H9 (cell line): ENCODE measurements around the gene RIPPLY2. TPM values are rescaled to one million over a fixed set of nuclear protein-coding genes. Genes with fewer than 3 reads are reported as not detected.

Experiments
- DNase-seq: peaks from one replicate; pipeline ENCODE4 v3.0.0-alpha.2; 2017
- H2AFZ ChIP-seq: one replicate; pipeline ENCODE4 v1.6.1; 2013; ENCODE audit warnings: mild to moderate bottlenecking, low read length, control low read depth, moderate library complexity
- H2AK5ac ChIP-seq: 2 replicates; pipeline ENCODE4 v1.6.1; 2013; ENCODE audit warnings: low read length, control low read depth, mixed read lengths; ENCODE audit not compliant: insufficient read length
- H2BK120ac ChIP-seq: one replicate; pipeline ENCODE4 v1.6.1; 2013; ENCODE audit warnings: low read depth, mild to moderate bottlenecking, low read length, control low read depth, inconsistent platforms; ENCODE audit not compliant: poor library complexity, severe bottlenecking
- H2BK12ac ChIP-seq: 2 replicates; pipeline ENCODE4 v1.6.1; 2013; ENCODE audit warnings: low read length, control low read depth, mixed read lengths, low read depth; ENCODE audit not compliant: insufficient read length
- H2BK15ac ChIP-seq: 2 replicates; pipeline ENCODE4 v1.6.1; 2013; ENCODE audit warnings: low read depth, low read length, control low read depth
- H2BK20ac ChIP-seq: one replicate; pipeline ENCODE4 v1.6.1; 2013; ENCODE audit warnings: low read depth, mild to moderate bottlenecking, low read length, control low read depth, inconsistent platforms; ENCODE audit not compliant: poor library complexity, severe bottlenecking
- H2BK5ac ChIP-seq: 2 replicates; pipeline ENCODE4 v1.6.1; 2013; ENCODE audit warnings: low read length, control low read depth, mixed read lengths; ENCODE audit not compliant: insufficient read length
- H3K14ac ChIP-seq: 2 replicates; pipeline ENCODE4 v1.6.1; 2013; ENCODE audit warnings: low read length, control low read depth; ENCODE audit not compliant: insufficient read depth
- H3K18ac ChIP-seq: 2 replicates; pipeline ENCODE4 v1.6.1; 2013; ENCODE audit warnings: low read depth, mild to moderate bottlenecking, mixed read lengths, low read length, control low read depth; ENCODE audit not compliant: insufficient read length
- H3K23ac ChIP-seq: 2 replicates; pipeline ENCODE4 v1.6.1; 2013; ENCODE audit warnings: low read length, control low read depth, mixed read lengths, low read depth; ENCODE audit not compliant: insufficient read length
- H3K23me2 ChIP-seq: 2 replicates; pipeline ENCODE4 v1.6.1; 2013; ENCODE audit warnings: low read depth, mild to moderate bottlenecking, mixed read lengths, low read length, control low read depth; ENCODE audit not compliant: insufficient read length, poor library complexity, severe bottlenecking
- H3K27ac ChIP-seq: 2 replicates; pipeline ENCODE4 v1.5.1; 2013; ENCODE audit warnings: low read length, control low read depth, mixed read lengths, low read depth; ENCODE audit not compliant: insufficient read length
- H3K27me3 ChIP-seq: 2 replicates; pipeline ENCODE4 v1.6.1; 2013; ENCODE audit warnings: low read length, control low read depth, inconsistent platforms; ENCODE audit not compliant: insufficient read depth
- H3K4ac ChIP-seq: 2 replicates; pipeline ENCODE4 v1.6.1; 2013; ENCODE audit warnings: low read depth, mild to moderate bottlenecking, control low read depth, inconsistent platforms, low read length, moderate library complexity
- H3K4me1 ChIP-seq: 2 replicates; pipeline ENCODE4 v1.6.1; 2013; ENCODE audit warnings: low read length, control low read depth, inconsistent platforms; ENCODE audit not compliant: insufficient read depth
- H3K4me2 ChIP-seq: 2 replicates; pipeline ENCODE4 v1.6.1; 2013; ENCODE audit warnings: low read length, control low read depth, mixed read lengths; ENCODE audit not compliant: insufficient read length, insufficient read depth
- H3K56ac ChIP-seq: 2 replicates; pipeline ENCODE4 v1.6.1; 2013; ENCODE audit warnings: low read depth, mild to moderate bottlenecking, mixed read lengths, low read length, control low read depth; ENCODE audit not compliant: insufficient read length
- H3K79me1 ChIP-seq: 2 replicates; pipeline ENCODE4 v1.6.1; 2013; ENCODE audit warnings: low read depth, mild to moderate bottlenecking, moderate library complexity, low read length, control low read depth, inconsistent platforms; ENCODE audit not compliant: insufficient read depth, poor library complexity, severe bottlenecking
- H3K79me2 ChIP-seq: 2 replicates; pipeline ENCODE4 v1.6.1; 2013; ENCODE audit warnings: low read length, control low read depth, inconsistent platforms; ENCODE audit not compliant: insufficient read depth
- H3K9ac ChIP-seq: 2 replicates; pipeline ENCODE4 v1.6.1; 2013; ENCODE audit warnings: low read length, control low read depth, mixed read lengths; ENCODE audit not compliant: insufficient read length; ENCODE audit errors: extremely low read depth
- H3K9me3 ChIP-seq: one replicate; pipeline ENCODE4 v1.6.1; 2013; ENCODE audit warnings: low read depth, low read length, inconsistent platforms; ENCODE audit not compliant: control insufficient read depth
- H3T11ph ChIP-seq: one replicate; pipeline ENCODE4 v1.6.1; 2013; ENCODE audit warnings: mild to moderate bottlenecking, low read length, control low read depth, inconsistent platforms
- H4K20me1 ChIP-seq: one replicate; pipeline ENCODE4 v1.6.1; 2013; ENCODE audit not compliant: control insufficient read depth, insufficient read length, insufficient read depth
- H4K5ac ChIP-seq: 2 replicates; pipeline ENCODE4 v1.6.1; 2013; ENCODE audit warnings: low read depth, mild to moderate bottlenecking, mixed read lengths, low read length, control low read depth; ENCODE audit not compliant: insufficient read length
- H4K8ac ChIP-seq: replicated peaks from 2 replicates; pipeline ENCODE4 v1.6.1; 2013; ENCODE audit warnings: low read length, control low read depth, mixed read lengths, low read depth; ENCODE audit not compliant: insufficient read length
- H4K91ac ChIP-seq: 2 replicates; pipeline ENCODE4 v1.6.1; 2013; ENCODE audit warnings: low read depth, mild to moderate bottlenecking, moderate library complexity, mixed read lengths, low read length, control low read depth; ENCODE audit not compliant: insufficient read length
- H3K27ac Mint-ChIP-seq, 3 experiments: 2 replicates in 2 of 3; 3 replicates in 1 of 3; pipeline ENCODE4 v1.8.0; 2020 to 2021; ENCODE audit warnings: mixed read lengths in 3 of 3, mild to moderate bottlenecking in 1 of 3, moderate library complexity in 1 of 3
- H3K27me3 Mint-ChIP-seq: 2 replicates; pipeline ENCODE4 v1.8.0; 2021; ENCODE audit warnings: low read depth, mild to moderate bottlenecking, moderate library complexity, mixed read lengths
- H3K36me3 Mint-ChIP-seq, 3 experiments: 2 replicates in 2 of 3; 3 replicates in 1 of 3; pipeline ENCODE4 v1.8.0; 2020 to 2021; ENCODE audit warnings: low read depth in 3 of 3, mixed read lengths in 3 of 3; ENCODE audit not compliant: insufficient read depth in 1 of 3
- H3K4me1 Mint-ChIP-seq, 2 experiments: 2 replicates each; pipeline ENCODE4 v1.8.0; 2020; ENCODE audit warnings: mixed read lengths in 2 of 2
- H3K4me3 Mint-ChIP-seq, 2 experiments: 2 replicates in 1 of 2; 3 replicates in 1 of 2; pipeline ENCODE4 v1.8.0; 2020 to 2021; ENCODE audit warnings: mild to moderate bottlenecking in 2 of 2, mixed read lengths in 2 of 2, moderate library complexity in 1 of 2
- H3K9me3 Mint-ChIP-seq, 2 experiments: 2 replicates in 1 of 2; 3 replicates in 1 of 2; pipeline ENCODE4 v1.8.0; 2020; ENCODE audit warnings: mild to moderate bottlenecking in 2 of 2, mixed read lengths in 2 of 2, moderate library complexity in 1 of 2
- WGBS: extraction: QIAGEN DNeasy Blood & Tissue Kit; methylation state at CpG from one replicate; pipeline ENCODE4 v1.1.7; 2013; ENCODE audit warnings: missing lambda C conversion rate, low lambda C conversion rate, mixed read lengths; ENCODE audit not compliant: insufficient read length; ENCODE audit errors: extremely low coverage; 5-methylcytosine and 5-hydroxymethylcytosine counted together
- total RNA-seq: library from RNA; stranded (reverse); gene quantifications from 2 replicates; pipeline ENCODE4 v1.2.1, GENCODE V29; 2021
- TF ChIP-seq, protein P1 (sequence below): fragments of 200-600 bp; sonication (generic); conservative IDR thresholded peaks from 3 replicates; pipeline ENCODE4 v1.8.0; 2021; ENCODE audit warnings: antibody characterized with exemption, mild to moderate bottlenecking

The RIPPLY2 gene
- total RNA-seq, 1 experiment from 2014 or later = 0.90 TPM

DNA sequence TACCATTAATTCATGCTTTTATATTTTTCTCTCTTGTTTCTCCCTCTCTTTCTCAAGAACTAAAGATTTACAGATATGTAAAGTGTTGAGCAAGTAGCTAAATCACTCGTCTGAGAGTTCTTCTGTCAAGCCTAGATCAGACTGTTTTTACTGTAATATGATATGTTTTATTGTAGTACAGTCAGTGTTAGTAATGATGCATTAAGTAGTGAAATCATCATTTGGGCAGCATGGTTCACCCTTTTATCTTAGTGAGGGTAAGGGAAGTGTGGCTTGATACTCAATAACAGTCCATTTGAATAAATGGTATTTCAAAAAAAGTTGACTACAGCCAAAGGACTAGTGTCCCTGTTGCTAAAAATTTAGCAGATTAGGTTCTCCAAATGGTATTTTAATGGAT is 15.5 kb downstream of the RIPPLY2 start:
- no peak for DNase-seq
- Histone ChIP-seq H3K56ac (no peak overlapping the region), H3K27ac (no peak overlapping the region), H3K14ac (no peak overlapping the region), H3K23ac (no peak overlapping the region), H3K4me2 (no peak overlapping the region), H3K79me1 (no peaks in the 10 kb centered on the region), H2AK5ac (no peak overlapping the region), H4K91ac (no peak overlapping the region), H3K23me2 (no peaks in the 10 kb centered on the region), H3K9ac (no peak overlapping the region), H4K5ac (no peak overlapping the region), H3K18ac (no peak overlapping the region), H4K20me1 (no peaks in the 10 kb centered on the region), H2BK5ac (no peak overlapping the region), H4K8ac (no peak overlapping the region), H3T11ph (no peak overlapping the region), H3K79me2 (no peaks in the 10 kb centered on the region), H3K27me3 (no peaks in the 10 kb centered on the region), H2BK15ac (no peak overlapping the region), H3K9me3 (peaks cover 23% of the 10 kb centered on the region), H2BK12ac (no peak overlapping the region), H2BK20ac (no peak overlapping the region), H3K4me1 (no peaks in the 10 kb centered on the region), H2AFZ (no peak overlapping the region), H2BK120ac (no peak overlapping the region), H3K4ac (no peak overlapping the region)
- peaks cover 20% of the 10 kb centered on the region in 2 experiments for H3K9me3 Mint-ChIP-seq
- no peak overlapping the region for H3K27ac Mint-ChIP-seq
- TF ChIP-seq, protein P1, sequence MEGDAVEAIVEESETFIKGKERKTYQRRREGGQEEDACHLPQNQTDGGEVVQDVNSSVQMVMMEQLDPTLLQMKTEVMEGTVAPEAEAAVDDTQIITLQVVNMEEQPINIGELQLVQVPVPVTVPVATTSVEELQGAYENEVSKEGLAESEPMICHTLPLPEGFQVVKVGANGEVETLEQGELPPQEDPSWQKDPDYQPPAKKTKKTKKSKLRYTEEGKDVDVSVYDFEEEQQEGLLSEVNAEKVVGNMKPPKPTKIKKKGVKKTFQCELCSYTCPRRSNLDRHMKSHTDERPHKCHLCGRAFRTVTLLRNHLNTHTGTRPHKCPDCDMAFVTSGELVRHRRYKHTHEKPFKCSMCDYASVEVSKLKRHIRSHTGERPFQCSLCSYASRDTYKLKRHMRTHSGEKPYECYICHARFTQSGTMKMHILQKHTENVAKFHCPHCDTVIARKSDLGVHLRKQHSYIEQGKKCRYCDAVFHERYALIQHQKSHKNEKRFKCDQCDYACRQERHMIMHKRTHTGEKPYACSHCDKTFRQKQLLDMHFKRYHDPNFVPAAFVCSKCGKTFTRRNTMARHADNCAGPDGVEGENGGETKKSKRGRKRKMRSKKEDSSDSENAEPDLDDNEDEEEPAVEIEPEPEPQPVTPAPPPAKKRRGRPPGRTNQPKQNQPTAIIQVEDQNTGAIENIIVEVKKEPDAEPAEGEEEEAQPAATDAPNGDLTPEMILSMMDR = no peak
- H3K4me1 Mint-ChIP-seq = 0 out of 4 replicates have a peak, but pooled peaks cover 2% of the 10 kb centered on the region in 2 experiments
- H3K27me3 Mint-ChIP-seq = no peaks in the 10 kb centered on the region
- H3K4me3 Mint-ChIP-seq = no peak overlapping the region
- H3K36me3 Mint-ChIP-seq = peaks cover 39 to 51% (median 44%) of the 10 kb centered on the region in 3 experiments
- no CpG with 5 or more reads among the region's 1 CpG for WGBS
